PFSK-1 (cell line): Measurements from ENCODE around the gene RASA3.

Source experiments
- FOXP2 ChIP-seq: optimal IDR thresholded peaks from 2 replicates; pipeline ENCODE3; 2011; ENCODE audit warnings: borderline replicate concordance, control low read depth, inconsistent platforms; ENCODE audit not compliant: insufficient read depth; ENCODE audit errors: extremely low read length, extremely low read depth
- POLR2AphosphoS5 ChIP-seq: IDR thresholded peaks from 2 replicates; pipeline ENCODE4 v1.6.1; 2012; ENCODE audit warnings: low read depth, mild to moderate bottlenecking, control low read depth, low read length, moderate library complexity
- SIN3A ChIP-seq: IDR thresholded peaks from 2 replicates; pipeline ENCODE4 v1.6.1; 2012; ENCODE audit warnings: mild to moderate bottlenecking, low read length, moderate library complexity, borderline replicate concordance; ENCODE audit not compliant: insufficient read depth
- TAF1 ChIP-seq: IDR thresholded peaks from 2 replicates; pipeline ENCODE4 v1.6.1; 2012; ENCODE audit warnings: low read length, control low read depth, borderline replicate concordance; ENCODE audit not compliant: insufficient read depth
- TF ChIP-seq, protein P1 (sequence below), 2 experiments: IDR thresholded peaks; 2 replicates each; pipeline versions ENCODE4 v1.6.1 to v1.8.0; 2011 to 2012; ENCODE audit warnings: low read depth in 2 of 2, low read length in 2 of 2, control low read depth in 1 of 2, inconsistent platforms in 1 of 2, mild to moderate bottlenecking in 1 of 2, moderate library complexity in 1 of 2; ENCODE audit not compliant: insufficient read depth in 1 of 2

Gene RASA3

DNA sequence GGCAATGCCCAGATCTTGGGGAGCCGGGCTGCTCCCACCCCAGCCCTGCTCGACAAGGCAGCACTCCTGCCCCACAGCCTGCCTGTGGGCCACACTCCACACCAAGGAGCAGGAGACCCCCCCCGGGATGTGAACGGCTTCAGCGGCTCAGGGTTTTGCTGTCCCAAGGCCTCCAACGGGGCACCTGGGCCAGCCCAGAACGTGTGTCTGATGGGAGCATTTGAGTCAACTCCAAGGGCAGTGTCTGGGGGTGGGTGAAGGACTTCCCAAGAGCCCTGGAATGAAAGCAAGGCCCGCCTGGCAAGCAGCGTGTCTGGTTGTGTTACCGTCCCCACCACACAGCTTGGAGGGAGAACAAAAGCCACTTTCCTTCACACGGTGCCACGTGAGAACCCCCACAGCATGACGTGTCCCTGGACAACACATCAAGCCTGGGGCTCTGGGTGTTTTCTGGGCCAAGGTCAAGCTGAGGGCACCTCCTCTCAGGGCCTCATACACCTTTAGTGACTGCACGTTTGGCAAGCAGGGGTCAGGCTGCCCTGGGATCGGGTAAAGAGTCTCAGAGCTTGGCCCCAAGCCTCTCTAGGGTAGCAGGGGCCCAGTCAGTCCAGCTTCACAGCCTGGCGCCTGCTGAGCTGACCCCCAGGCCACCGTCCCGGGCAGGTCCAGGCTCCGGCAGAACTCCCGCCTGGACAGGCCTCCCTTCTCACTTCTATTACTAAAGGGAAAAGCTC lies 164.5 kb downstream of the RASA3 start:
- TF ChIP-seq, protein P1, sequence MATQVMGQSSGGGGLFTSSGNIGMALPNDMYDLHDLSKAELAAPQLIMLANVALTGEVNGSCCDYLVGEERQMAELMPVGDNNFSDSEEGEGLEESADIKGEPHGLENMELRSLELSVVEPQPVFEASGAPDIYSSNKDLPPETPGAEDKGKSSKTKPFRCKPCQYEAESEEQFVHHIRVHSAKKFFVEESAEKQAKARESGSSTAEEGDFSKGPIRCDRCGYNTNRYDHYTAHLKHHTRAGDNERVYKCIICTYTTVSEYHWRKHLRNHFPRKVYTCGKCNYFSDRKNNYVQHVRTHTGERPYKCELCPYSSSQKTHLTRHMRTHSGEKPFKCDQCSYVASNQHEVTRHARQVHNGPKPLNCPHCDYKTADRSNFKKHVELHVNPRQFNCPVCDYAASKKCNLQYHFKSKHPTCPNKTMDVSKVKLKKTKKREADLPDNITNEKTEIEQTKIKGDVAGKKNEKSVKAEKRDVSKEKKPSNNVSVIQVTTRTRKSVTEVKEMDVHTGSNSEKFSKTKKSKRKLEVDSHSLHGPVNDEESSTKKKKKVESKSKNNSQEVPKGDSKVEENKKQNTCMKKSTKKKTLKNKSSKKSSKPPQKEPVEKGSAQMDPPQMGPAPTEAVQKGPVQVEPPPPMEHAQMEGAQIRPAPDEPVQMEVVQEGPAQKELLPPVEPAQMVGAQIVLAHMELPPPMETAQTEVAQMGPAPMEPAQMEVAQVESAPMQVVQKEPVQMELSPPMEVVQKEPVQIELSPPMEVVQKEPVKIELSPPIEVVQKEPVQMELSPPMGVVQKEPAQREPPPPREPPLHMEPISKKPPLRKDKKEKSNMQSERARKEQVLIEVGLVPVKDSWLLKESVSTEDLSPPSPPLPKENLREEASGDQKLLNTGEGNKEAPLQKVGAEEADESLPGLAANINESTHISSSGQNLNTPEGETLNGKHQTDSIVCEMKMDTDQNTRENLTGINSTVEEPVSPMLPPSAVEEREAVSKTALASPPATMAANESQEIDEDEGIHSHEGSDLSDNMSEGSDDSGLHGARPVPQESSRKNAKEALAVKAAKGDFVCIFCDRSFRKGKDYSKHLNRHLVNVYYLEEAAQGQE (IDR thresholded peaks at IDR 0.05; ENCODE audit: insufficient read depth in 1 of 2, low read depth in 2 of 2, low read length in 2 of 2), result no peak
- TF ChIP-seq POLR2AphosphoS5, result no peak
- no peak for TF ChIP-seq SIN3A
- TF ChIP-seq FOXP2, result no peak
- TF ChIP-seq TAF1, result no peak

DNA sequence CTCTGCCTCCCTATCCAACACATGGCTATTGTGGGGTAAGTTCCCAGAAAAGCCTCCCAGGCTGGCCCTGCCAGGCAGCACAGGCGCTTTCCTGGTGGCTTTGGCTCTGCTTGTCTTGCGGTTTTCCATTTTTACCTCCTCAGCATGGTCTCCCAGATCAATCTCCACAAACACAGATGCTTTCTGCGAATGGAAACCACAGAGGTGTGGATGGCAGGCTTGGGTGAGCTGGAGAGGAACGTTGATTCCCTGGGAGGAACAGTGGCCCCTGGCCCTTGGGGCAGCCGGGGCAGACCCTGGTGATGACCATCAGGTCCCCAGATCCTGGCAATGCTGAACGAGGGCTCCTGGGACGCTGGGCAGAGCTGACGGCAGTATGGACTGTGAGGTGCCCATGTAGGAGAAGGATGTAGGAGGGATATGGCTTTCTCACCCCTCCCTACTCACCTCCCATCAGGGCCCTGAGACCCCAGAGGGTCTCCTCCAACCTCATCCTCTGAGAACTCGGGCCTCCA lies 165.2 kb downstream of the RASA3 start:
- no peak for TF ChIP-seq FOXP2
- TF ChIP-seq, protein P1 (IDR thresholded peaks at IDR 0.05; ENCODE audit: insufficient read depth in 1 of 2, low read depth in 2 of 2, low read length in 2 of 2), result no peak
- TF ChIP-seq TAF1, result no peak
- no peak for TF ChIP-seq POLR2AphosphoS5
- TF ChIP-seq SIN3A, result no peak

DNA sequence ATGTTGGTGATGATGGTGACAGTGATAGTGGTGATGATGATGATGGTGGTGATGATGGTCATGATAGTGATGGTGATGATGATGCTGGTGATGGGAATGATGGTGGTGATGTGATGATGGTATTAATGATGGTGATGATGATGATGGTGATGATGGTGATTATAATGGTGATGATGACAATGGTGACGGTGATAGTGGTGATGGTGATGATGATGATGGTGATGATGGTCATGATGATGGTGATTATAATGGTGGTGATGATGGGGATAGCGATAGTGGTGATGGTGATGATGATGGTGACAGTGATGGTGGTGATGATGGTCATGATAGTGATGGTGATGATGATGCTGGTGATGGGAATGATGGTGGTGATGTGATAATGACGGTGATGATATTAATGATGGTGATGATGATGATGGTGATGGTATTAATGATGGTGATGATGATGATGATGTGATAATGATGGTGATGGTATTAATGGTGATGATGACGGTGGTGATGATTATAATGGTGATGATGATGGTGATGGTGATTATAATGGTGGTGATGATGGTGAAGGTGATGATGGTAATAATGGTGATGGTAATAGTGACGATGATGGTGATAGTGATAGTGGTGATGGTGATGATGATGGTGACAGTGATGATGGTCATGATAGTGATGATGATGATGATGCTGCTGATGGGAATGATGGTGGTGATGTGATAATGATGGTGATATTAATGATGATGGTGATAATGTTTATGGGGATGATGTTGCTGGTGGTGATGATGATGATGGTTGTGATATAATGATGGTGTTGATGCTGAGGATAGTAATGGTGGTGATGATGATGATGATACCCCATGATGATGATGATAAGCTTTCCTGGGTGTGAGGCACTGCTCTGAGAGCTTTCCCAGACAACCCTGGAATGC lies 166.2 kb downstream of the RASA3 start:
- no peak for TF ChIP-seq POLR2AphosphoS5
- no peak for TF ChIP-seq FOXP2
- TF ChIP-seq TAF1, result no peak
- TF ChIP-seq, protein P1 (IDR thresholded peaks at IDR 0.05; ENCODE audit: insufficient read depth in 1 of 2, low read depth in 2 of 2, low read length in 2 of 2), result no peak
- TF ChIP-seq SIN3A, result no peak

DNA sequence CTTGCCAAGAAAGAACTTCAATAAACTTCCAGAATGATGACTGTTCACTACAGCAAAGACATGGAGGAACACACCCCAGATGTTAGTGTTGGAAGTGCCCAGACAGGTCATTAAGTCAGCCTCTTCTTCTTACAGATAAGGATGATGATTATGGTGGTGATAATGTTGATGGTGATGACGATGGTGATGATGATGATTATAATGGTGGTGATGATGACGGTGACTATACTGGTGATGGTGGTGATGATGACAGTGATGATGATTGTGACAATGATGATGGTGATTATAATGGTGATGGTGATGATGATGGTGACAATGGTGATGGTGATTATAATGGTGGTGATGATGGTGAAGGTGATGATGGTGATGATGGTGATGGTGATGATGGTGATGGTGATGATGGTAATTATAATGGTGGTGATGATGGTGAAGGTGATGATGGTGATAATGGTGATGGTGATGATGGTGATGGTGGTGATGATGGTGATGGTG lies 167.0 kb downstream of the RASA3 start:
- TF ChIP-seq TAF1 (no peak), POLR2AphosphoS5 (no peak), FOXP2 (no peak), SIN3A (no peak)
- TF ChIP-seq, protein P1 (IDR thresholded peaks at IDR 0.05; ENCODE audit: insufficient read depth in 1 of 2, low read depth in 2 of 2, low read length in 2 of 2), result no peak
